Fibroblast of lung (primary cell): ENCODE data around the gene POLR2J. TPM values are rescaled to one million over a fixed set of nuclear protein-coding genes. Genes with fewer than 3 reads are reported as not detected.

ENCODE experiments used
- DNase-seq, 2 donors: peaks; one replicate each; pipeline versions ENCODE4 v3.0.0 to v3.0.0-alpha.2; 2010; ENCODE audit warnings: low read depth in 2 of 2
- H2AFZ ChIP-seq: 2 replicates; pipeline ENCODE4 v1.5.1; 2012; ENCODE audit warnings: low read length, control low read depth, inconsistent platforms
- H3K27ac ChIP-seq: 2 replicates; pipeline ENCODE4 v1.5.1; 2011; ENCODE audit warnings: low read length, control low read depth; ENCODE audit not compliant: insufficient read depth
- H3K27me3 ChIP-seq: 2 replicates; pipeline ENCODE4 v1.5.1; 2011; ENCODE audit warnings: mild to moderate bottlenecking, low read length; ENCODE audit not compliant: control insufficient read depth, insufficient read depth
- H3K36me3 ChIP-seq: 2 replicates; pipeline ENCODE4 v1.5.1; 2011; ENCODE audit warnings: low read length; ENCODE audit not compliant: control insufficient read depth, insufficient read depth
- H3K4me1 ChIP-seq: 2 replicates; pipeline ENCODE4 v1.5.1; 2011; ENCODE audit warnings: low read length; ENCODE audit not compliant: control insufficient read depth, insufficient read depth; ENCODE audit errors: extremely low read depth
- H3K4me2 ChIP-seq: 2 replicates; pipeline ENCODE4 v1.5.1; 2011; ENCODE audit warnings: low read length, control low read depth; ENCODE audit not compliant: insufficient read depth; ENCODE audit errors: extremely low read depth
- H3K4me3 ChIP-seq, 4 experiments: fragments of 200-600 bp in 1 of 4; sonication (generic) in 1 of 4; replicated peaks in 1 of 4; 2 replicates each; pipeline ENCODE4 v1.5.1; 2011 to 2016; ENCODE audit warnings: low read length in 4 of 4, low read depth in 3 of 4, mild to moderate bottlenecking in 3 of 4, control low read depth in 2 of 4, inconsistent platforms in 1 of 4, mixed read lengths in 1 of 4; ENCODE audit not compliant: insufficient read depth in 1 of 4; ENCODE audit errors: control extremely low read depth in 1 of 4
- H3K79me2 ChIP-seq: 2 replicates; pipeline ENCODE4 v1.5.1; 2012; ENCODE audit warnings: mild to moderate bottlenecking, low read length, inconsistent platforms; ENCODE audit not compliant: control insufficient read depth, insufficient read depth
- H3K9ac ChIP-seq: 2 replicates; pipeline ENCODE4 v1.5.1; 2011; ENCODE audit warnings: mild to moderate bottlenecking, low read length, control low read depth; ENCODE audit not compliant: insufficient read depth
- H3K9me3 ChIP-seq: 2 replicates; pipeline ENCODE4 v1.5.1; 2012; ENCODE audit warnings: low read depth, low read length; ENCODE audit not compliant: control insufficient read depth, insufficient read depth
- H4K20me1 ChIP-seq: 2 replicates; pipeline ENCODE4 v1.5.1; 2011; ENCODE audit warnings: low read length; ENCODE audit not compliant: control insufficient read depth, insufficient read depth; ENCODE audit errors: extremely low read depth
- CTCF ChIP-seq, 2 donors: IDR thresholded peaks in 1 of 2; conservative IDR thresholded peaks in 1 of 2; 1 replicate in 1 of 2; 2 replicates in 1 of 2; pipeline ENCODE4 v1.5.1; 2011 to 2012; ENCODE audit warnings: low read length in 2 of 2, control low read depth in 1 of 2, inconsistent platforms in 1 of 2, low read depth in 1 of 2, mild to moderate bottlenecking in 1 of 2
- EZH2 ChIP-seq: IDR thresholded peaks from 2 replicates; pipeline ENCODE4 v1.5.1; 2012; ENCODE audit warnings: low read length, control low read depth, mild to moderate bottlenecking; ENCODE audit errors: missing control alignments
- polyA plus RNA-seq, 2 donors: library from polyadenylated mRNA; depleted of rRNA in 1 of 2; stranded (reverse) in 1 of 2; unstranded in 1 of 2; fragments of >200 nt; gene quantifications; 2 replicates each; pipeline ENCODE4 v1.2.1, GENCODE V29; 2011 to 2012; ENCODE audit warnings: missing spikeins in 1 of 2
- total RNA-seq: library from RNA; depleted of rRNA; stranded (reverse); fragments of >200 nt; gene quantifications from 2 replicates; pipeline ENCODE4 v1.2.1, GENCODE V29; 2014

POLR2J gene
- total and polyA plus RNA-seq, 2 donors (not counting 1 experiment from before 2014, with no cell fraction given) = 37.2 to 55.3 TPM

GRCh38 chr7:102444961-102445673 is 33.6 kb downstream of the POLR2J start:
- H3K4me1 ChIP-seq = peaks cover under 1% of the 10 kb centered on the region
- no peaks in the 10 kb centered on the region for H4K20me1 ChIP-seq
- H3K4me2 ChIP-seq = no peak overlapping the region
- H3K36me3 ChIP-seq = peaks cover 6% of the 10 kb centered on the region
- no peaks in the 10 kb centered on the region for H3K9me3 ChIP-seq
- H2AFZ ChIP-seq = no peak overlapping the region
- H3K4me3 ChIP-seq = no peak overlapping the region
- DNase-seq = no peak
- no peaks in the 10 kb centered on the region for H3K27me3 ChIP-seq
- TF ChIP-seq EZH2 = no peak
- no peak for TF ChIP-seq CTCF (conservative IDR thresholded peaks at IDR 0.05 in 1 of 2, IDR thresholded peaks at IDR 0.05 in 1 of 2; ENCODE audit: low read depth in 1 of 2, low read length in 2 of 2)
- no peak overlapping the region for H3K27ac ChIP-seq
- no peak overlapping the region for H3K9ac ChIP-seq
- H3K79me2 ChIP-seq = no peaks in the 10 kb centered on the region

GRCh38 chr7:102439963-102440795 is 38.5 kb downstream of the POLR2J start:
- no peak overlapping the region for H3K27ac ChIP-seq
- H2AFZ ChIP-seq = no peak overlapping the region
- H3K4me2 ChIP-seq = no peak overlapping the region
- H3K79me2 ChIP-seq = no peaks in the 10 kb centered on the region
- H3K4me3 ChIP-seq = no peak overlapping the region
- no peak for TF ChIP-seq EZH2
- TF ChIP-seq CTCF (conservative IDR thresholded peaks at IDR 0.05 in 1 of 2, IDR thresholded peaks at IDR 0.05 in 1 of 2; ENCODE audit: low read depth in 1 of 2, low read length in 2 of 2) = no peak
- H4K20me1 ChIP-seq = no peaks in the 10 kb centered on the region
- H3K27me3 ChIP-seq = no peaks in the 10 kb centered on the region
- H3K36me3 ChIP-seq = peaks cover 3% of the 10 kb centered on the region
- peaks cover 2% of the 10 kb centered on the region for H3K4me1 ChIP-seq
- peak; percentile 70 to 84 for DNase-seq
- no peak overlapping the region for H3K9ac ChIP-seq
- H3K9me3 ChIP-seq = no peaks in the 10 kb centered on the region

DNA sequence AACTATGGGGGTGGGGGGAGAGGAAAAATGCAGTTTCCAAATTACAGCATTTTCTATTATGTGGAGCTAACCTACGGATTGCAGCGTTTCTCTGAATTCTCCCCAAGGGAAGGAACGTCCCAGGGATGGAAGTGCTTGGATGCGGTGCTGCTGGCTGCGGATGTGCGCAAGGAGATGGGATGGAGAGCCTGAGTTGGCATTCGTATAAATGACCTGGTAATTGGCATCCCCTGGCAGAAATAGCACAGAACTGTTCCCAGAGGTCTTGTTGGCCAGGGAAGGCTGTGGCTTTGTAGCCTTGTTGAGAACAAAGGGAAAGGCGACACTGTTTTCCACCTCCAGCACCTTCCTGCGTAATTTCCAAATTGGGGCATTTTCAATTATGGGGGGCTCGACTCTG is 42.6 kb downstream of the POLR2J start:
- no peak for DNase-seq
- Histone ChIP-seq H4K20me1 (no peaks in the 10 kb centered on the region), H3K27me3 (no peaks in the 10 kb centered on the region), H3K79me2 (peaks cover 3% of the 10 kb centered on the region), H3K36me3 (peaks cover 2% of the 10 kb centered on the region), H3K27ac (no peak overlapping the region), H2AFZ (no peak overlapping the region), H3K4me3 (no peak overlapping the region), H3K9me3 (no peaks in the 10 kb centered on the region), H3K4me2 (no peak overlapping the region), H3K9ac (no peak overlapping the region), H3K4me1 (peaks cover 7% of the 10 kb centered on the region)
- TF ChIP-seq CTCF (conservative IDR thresholded peaks at IDR 0.05 in 1 of 2, IDR thresholded peaks at IDR 0.05 in 1 of 2; ENCODE audit: low read depth in 1 of 2, low read length in 2 of 2) (no peak), EZH2 (no peak)
